ENCODE results near the gene ANKRD13B. TPM values are rescaled to one million over a fixed set of nuclear protein-coding genes. Genes with fewer than 3 reads are reported as not detected.

ANKRD13B gene
- total and polyA plus RNA-seq, 7 donors = 1.6 to 17.2 (median 5.4) TPM

GRCh38 chr17:29611351-29612093 is 18.6 kb downstream of the ANKRD13B start:
- intact Hi-C loops (cut with DNase I) = loop anchor here (10.0 kb wide), 1 partner anchor 153 kb away; no protein-coding TSS in a partner anchor
- no peaks in the 10 kb centered on the region for H3K9me3 ChIP-seq
- H3K27me3 ChIP-seq = no peaks in the 10 kb centered on the region
- no peak overlapping the region for H3K27ac ChIP-seq
- TF ChIP-seq CTCF (IDR thresholded peaks at IDR 0.05) = no peak
- TF ChIP-seq EP300 (IDR thresholded peaks at IDR 0.05) = no peak
- TF ChIP-seq POLR2A (IDR thresholded peaks at IDR 0.05) = no peak
- TF ChIP-seq POLR2AphosphoS5 (IDR thresholded peaks at IDR 0.05) = no peak
- WGBS, 2 donors = 96 to 98% methylated on average over 11 of the region's 11 CpGs
- peak; percentile 63 for DNase-seq
- H3K4me3 ChIP-seq = no peak overlapping the region
- H3K36me3 ChIP-seq = no peaks in the 10 kb centered on the region
- H3K4me1 ChIP-seq = peaks cover 0 to 41% (median 39%) of the 10 kb centered on the region in 4 donors

GRCh38 chr17:29612094-29612403 is 19.1 kb downstream of the ANKRD13B start:
- 94 to 95% methylated on average over 12 of the region's 12 CpGs for WGBS, 2 donors
- peaks cover 0 to 46% (median 44%) of the 10 kb centered on the region in 4 donors for H3K4me1 ChIP-seq
- H3K27me3 ChIP-seq = no peaks in the 10 kb centered on the region
- H3K27ac ChIP-seq = no peak overlapping the region
- intact Hi-C loops (cut with DNase I) = loop anchor here (10.0 kb wide), 1 partner anchor 153 kb away; no protein-coding TSS in a partner anchor
- no peaks in the 10 kb centered on the region for H3K36me3 ChIP-seq
- TF ChIP-seq POLR2A (IDR thresholded peaks at IDR 0.05) (no peak), CTCF (IDR thresholded peaks at IDR 0.05) (no peak), POLR2AphosphoS5 (IDR thresholded peaks at IDR 0.05) (no peak)
- no peaks in the 10 kb centered on the region for H3K9me3 ChIP-seq
- peak; percentile 67 for DNase-seq
- no peak overlapping the region for H3K4me3 ChIP-seq

GRCh38 chr17:29612404-29613280 is 19.7 kb downstream of the ANKRD13B start:
- DNase-seq = peak; percentile 61
- H3K27ac ChIP-seq = peak overlapping the region in 3 of 4 donors; percentile 20 to 69 (median 44)
- peak overlapping the region in 3 of 4 donors; percentile 19 to 40 (median 27) for H3K4me3 ChIP-seq
- WGBS, 2 donors = 44 to 74% methylated on average over 85 of the region's 85 CpGs
- TF ChIP-seq POLR2A (IDR thresholded peaks at IDR 0.05) = no peak
- H3K9me3 ChIP-seq = no peaks in the 10 kb centered on the region
- H3K4me1 ChIP-seq = peaks cover 0 to 52% (median 50%) of the 10 kb centered on the region in 4 donors
- H3K36me3 ChIP-seq = no peaks in the 10 kb centered on the region
- H3K27me3 ChIP-seq = no peaks in the 10 kb centered on the region
- intact Hi-C loops (cut with DNase I) = loop anchor here (1.0 to 10.0 kb wide), 2 partner anchors 21 to 152 kb away; no protein-coding TSS in a partner anchor

- no peaks in the 10 kb centered on the region for H3K9me3 ChIP-seq
- no peaks in the 10 kb centered on the region for H3K27me3 ChIP-seq
- peaks cover 0 to 60% (median 57%) of the 10 kb centered on the region in 4 donors for H3K4me1 ChIP-seq
- H3K27ac ChIP-seq = peak overlapping the region; percentile 12 to 69 (median 32)
- TF ChIP-seq EP300 (IDR thresholded peaks at IDR 0.05) (no peak), POLR2AphosphoS5 (IDR thresholded peaks at IDR 0.05) (peak; percentile 35 to 67 (median 52)), CTCF (IDR thresholded peaks at IDR 0.05) (peak; percentile 70 to 78 (median 74))
- H3K4me3 ChIP-seq = peak overlapping the region; percentile 12 to 40 (median 23)
- no peaks in the 10 kb centered on the region for H3K36me3 ChIP-seq
- WGBS, 2 donors = 1% methylated on average over 50 of the region's 50 CpGs
- peak; percentile 98 for DNase-seq
- intact Hi-C loops (cut with DNase I) = loop anchor here (1.0 to 10.0 kb wide), 2 partner anchors 22 to 151 kb away; no protein-coding TSS in a partner anchor
Measured at GRCh38 chr17:29613352-29613837, 20.5 kb downstream of the ANKRD13B start.
